Measurements from ENCODE around the gene ZBTB17.

The ZBTB17 gene

GRCh38 chr1:15947382-15948090, 28.4 kb downstream of the ZBTB17 start:
- no peak for DNase-seq (ENCODE audit: low read depth in 2 of 2)

GRCh38 chr1:15946571-15947381, 29.1 kb downstream of the ZBTB17 start:
- no peak for DNase-seq (ENCODE audit: low read depth in 2 of 2)

- no peak for DNase-seq (ENCODE audit: low read depth in 2 of 2)
These were observed 30.0 kb downstream of the ZBTB17 start for GRCh38 chr1:15945832-15946448.

- DNase-seq (ENCODE audit: low read depth in 2 of 2): no peak
These were observed 30.7 kb downstream of the ZBTB17 start for GRCh38 chr1:15945011-15945831.

- no peak for DNase-seq (ENCODE audit: low read depth in 2 of 2)
These were observed 31.4 kb downstream of the ZBTB17 start for GRCh38 chr1:15944308-15945010.

- DNase-seq (ENCODE audit: low read depth in 2 of 2): no peak
These were observed 32.0 kb downstream of the ZBTB17 start for GRCh38 chr1:15943992-15944307.

- DNase-seq (ENCODE audit: low read depth in 2 of 2): no peak
These were observed 32.4 kb downstream of the ZBTB17 start for GRCh38 chr1:15943328-15943991.

GRCh38 chr1:15942661-15943327, 33.1 kb downstream of the ZBTB17 start:
- DNase-seq (ENCODE audit: low read depth in 2 of 2): no peak

- no peak for DNase-seq (ENCODE audit: low read depth in 2 of 2)
These were observed 33.8 kb downstream of the ZBTB17 start for GRCh38 chr1:15941899-15942660.

GRCh38 chr1:15941044-15941840, 34.7 kb downstream of the ZBTB17 start:
- DNase-seq (ENCODE audit: low read depth in 2 of 2): no peak

- no peak for DNase-seq (ENCODE audit: low read depth in 2 of 2)
These were observed 35.5 kb downstream of the ZBTB17 start for GRCh38 chr1:15940110-15941043.

GRCh38 chr1:15939181-15940109, 36.5 kb downstream of the ZBTB17 start:
- no peak for DNase-seq (ENCODE audit: low read depth in 2 of 2)

GRCh38 chr1:15938628-15939161, 37.2 kb downstream of the ZBTB17 start:
- no peak for DNase-seq (ENCODE audit: low read depth in 2 of 2)

- DNase-seq (ENCODE audit: low read depth in 2 of 2): no peak
These were observed 38.2 kb downstream of the ZBTB17 start for GRCh38 chr1:15937706-15938168.

GRCh38 chr1:15937146-15937545, 38.8 kb downstream of the ZBTB17 start:
- DNase-seq (ENCODE audit: low read depth in 2 of 2): no peak

GRCh38 chr1:15936025-15936424, 39.9 kb downstream of the ZBTB17 start:
- no peak for DNase-seq (ENCODE audit: low read depth in 2 of 2)

Measured in stimulated activated CD8-positive, alpha-beta memory T cell treated with anti-CD3 and anti-CD28 coated beads, Interleukin-15, amount 100 ng/mL, for 48 hours (primary cell).